ENCODE measurements around the gene APOF. TPM values are rescaled to one million over a fixed set of nuclear protein-coding genes. Genes with fewer than 3 reads are reported as not detected.
"Not testable (repeated sequence)": the region's sequence is repeated elsewhere in the genome, so short reads cannot be mapped to it uniquely, and the experiment has no call there.

Gene APOF, protein sequence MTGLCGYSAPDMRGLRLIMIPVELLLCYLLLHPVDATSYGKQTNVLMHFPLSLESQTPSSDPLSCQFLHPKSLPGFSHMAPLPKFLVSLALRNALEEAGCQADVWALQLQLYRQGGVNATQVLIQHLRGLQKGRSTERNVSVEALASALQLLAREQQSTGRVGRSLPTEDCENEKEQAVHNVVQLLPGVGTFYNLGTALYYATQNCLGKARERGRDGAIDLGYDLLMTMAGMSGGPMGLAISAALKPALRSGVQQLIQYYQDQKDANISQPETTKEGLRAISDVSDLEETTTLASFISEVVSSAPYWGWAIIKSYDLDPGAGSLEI
- not detected in 2 replicates for total RNA-seq (2014; rRNA removed)
- polyA plus RNA-seq (2012): not detected

DNA sequence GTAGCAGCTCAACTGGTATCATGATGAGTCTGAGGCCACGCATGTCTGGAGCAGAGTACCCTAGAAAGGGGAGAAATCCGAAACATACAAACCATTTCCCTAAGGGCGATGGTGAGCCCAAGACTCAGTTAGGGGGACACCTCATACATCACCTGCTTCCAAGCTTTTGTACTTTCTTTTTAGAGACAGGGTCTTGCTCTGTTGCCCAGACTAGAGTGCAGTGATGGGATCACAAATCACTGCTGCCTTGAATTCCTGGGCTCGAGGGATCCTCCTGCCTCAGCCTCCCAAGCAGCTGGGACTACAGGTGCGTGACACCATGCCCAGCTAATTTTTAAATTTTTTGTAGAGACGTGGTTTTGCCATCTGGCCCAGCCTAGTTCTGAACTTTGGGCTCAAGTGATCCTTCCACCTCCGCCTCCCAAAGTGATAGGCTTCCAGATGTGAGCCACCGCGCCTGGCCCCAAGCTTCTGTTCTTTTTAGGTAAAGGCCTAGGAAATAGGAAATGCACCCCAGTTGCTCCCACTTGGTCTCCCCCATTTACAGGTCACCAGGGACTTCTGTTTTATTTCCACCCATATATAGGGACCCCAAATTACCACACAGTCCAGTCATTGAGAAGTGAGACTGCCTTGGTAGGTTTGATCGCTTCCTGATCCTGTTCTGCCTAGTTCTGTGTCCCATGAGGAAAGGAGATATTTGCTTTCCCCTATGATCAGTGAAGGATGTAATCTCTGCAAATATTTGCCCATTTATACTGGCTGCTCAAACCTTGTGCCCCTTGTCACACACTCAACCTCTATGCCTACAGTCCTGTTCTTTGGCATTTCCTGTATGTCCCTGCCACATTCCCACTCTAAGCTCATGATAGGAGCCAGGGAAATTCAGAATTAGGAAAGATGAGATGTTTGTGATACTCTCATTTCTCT lies at the start of gene APOF:
Gene APOF, minus strand, starts transcription at position 728 of the 930 bp plus-strand sequence. Its CDS starts 112 bp downstream, at position 616.
- no peak for DNase-seq (ENCODE audit: low read depth)

DNA sequence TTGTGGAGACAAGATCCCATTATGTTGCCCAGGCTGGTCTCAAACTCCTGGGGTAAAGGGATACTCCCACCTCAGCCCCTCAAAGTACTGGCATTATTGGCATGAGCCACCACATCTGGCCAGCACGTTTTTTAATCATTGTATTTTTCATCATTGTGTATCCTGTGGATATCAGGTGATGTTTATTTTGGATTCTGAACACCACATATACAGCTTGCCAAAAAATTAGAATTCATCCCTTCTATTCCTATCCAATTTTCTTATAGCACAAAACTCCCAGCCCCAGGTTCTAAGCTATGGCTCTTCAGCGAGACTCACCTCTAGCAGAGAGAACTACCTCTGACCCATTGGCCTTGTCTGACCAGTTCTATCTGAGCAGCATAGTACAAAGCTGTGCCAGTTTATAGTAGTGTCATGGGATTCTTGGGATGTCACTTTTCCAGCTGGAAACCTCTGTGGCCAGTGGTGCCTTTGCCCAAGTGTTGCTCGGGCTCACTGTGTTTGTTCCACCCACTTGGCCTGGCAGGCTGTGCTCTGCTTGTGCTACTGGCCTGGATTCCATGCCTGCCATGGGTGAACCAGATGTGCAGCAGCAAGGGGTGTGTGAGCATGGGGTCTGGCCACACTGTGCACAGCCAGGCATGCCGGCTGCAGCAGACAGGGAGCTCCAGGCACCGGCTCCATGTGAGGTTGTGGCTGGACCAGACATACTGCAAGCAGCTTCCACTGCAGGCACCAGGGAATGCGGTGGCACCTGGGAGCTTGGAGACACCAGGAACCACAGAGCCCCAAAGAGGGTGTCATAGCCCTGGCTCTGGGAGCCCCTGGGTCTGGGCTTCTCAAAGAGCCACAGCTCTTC lies 49.4 kb upstream of the APOF start:
- no peak for DNase-seq (ENCODE audit: low read depth)

DNA sequence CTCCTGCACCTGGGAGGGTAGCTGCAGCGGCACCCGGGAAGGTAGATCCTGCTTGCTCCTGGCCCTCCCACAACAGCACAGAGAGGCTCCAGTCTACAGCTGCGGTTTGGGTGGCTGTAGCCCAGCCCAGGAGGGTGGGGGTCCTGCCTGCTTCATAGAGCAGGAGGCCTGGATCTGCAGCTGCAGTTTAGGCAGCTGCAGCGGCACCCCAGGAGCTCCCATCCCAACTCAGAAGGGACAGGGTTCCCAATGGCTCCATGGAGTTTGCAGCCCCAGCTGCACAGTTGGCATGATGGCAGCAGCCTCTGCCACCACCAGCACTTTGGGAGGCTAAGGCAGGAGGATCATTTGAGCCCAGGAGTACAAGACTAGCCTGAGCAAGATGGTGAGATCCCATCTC lies 48.1 kb upstream of the APOF start:
- no peak for DNase-seq (ENCODE audit: low read depth)

DNA sequence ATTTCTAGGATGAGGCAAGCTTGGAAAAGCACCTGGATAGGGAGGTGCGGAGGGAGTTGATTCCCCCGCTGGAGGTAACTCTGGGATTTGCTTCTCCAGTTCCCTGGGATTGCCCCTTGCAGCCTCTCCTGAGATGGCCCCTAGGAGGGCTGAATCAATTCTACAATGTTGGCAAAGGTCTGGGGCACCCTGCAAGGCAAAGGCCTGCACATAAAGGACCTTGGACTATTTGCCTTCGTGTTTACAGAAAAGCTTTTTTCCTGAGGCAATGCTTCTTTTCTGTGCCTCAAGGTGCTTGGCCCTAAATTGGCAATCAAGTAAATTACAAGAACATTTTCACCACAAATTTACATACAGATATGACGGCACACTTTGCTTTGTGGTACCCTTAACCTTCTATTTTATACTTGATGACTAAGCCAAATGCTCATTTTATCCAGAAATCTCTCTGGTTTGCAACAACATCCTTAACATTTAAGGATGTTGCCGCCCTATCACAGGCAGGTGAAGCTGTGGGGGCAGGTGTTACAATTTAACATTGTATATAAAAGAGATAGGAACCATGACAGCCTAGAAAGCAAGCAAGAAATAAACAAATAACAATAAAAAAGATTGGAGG lies 46.3 kb upstream of the APOF start:
- no peak for DNase-seq (ENCODE audit: low read depth)

DNA sequence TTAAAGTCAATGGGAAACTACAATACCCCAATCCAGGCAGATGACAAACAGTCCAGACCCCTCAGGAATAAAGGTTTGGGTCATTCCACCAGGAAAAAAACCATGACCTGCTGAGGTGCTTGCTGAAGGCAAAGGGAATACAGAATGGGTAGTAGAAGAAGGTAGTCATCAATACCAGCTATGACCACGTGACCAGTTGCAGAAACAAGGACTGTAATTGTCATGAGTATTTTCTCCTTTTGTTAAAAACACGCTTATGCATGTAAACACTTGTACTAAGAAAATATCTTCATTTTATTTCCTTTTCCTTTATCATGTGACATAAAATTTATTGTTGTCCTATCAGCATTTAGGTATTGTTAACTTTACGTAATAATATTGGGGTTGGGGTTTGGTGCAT lies 41.6 kb upstream of the APOF start:
- DNase-seq (ENCODE audit: low read depth): not testable (repeated sequence)

DNA sequence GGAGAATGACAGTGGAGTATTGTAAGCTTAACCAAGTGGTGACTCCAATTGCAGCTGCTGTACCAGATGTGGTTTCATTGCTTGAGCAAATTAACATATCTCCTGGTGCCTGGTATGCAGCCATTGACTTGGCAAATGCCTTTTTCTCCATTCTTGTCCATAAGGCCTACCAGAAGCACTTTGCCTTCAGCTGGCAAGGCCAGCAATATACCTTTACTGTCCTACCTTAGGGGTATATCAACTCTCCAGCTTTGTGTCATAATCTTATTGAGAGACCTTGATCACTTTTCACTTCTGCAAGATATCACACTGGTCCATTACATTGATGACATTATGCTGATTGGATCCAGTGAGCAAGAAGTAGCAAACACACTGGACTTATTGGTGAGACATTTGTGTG lies 39.0 kb upstream of the APOF start:
- not testable (repeated sequence) for DNase-seq (ENCODE audit: low read depth)

DNA sequence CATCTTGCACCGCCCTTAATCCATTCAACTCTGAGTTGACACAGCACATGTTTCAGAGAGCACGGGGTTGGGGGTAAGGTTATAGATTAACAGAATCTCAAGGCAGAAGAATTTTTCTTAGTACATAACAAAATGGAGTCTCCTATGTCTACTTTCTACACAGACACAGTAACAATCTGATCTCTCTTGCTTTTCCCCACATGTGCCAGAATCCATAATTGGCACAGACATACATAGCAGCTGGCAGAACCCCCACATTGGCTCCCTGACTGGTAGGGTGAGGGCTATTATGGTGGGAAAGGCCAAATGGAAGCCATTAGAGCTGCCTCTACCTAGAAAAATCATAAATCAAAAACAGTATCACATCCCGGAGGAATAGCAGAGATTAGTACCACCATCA lies 38.5 kb upstream of the APOF start:
- not testable (repeated sequence) for DNase-seq (ENCODE audit: low read depth)

DNA sequence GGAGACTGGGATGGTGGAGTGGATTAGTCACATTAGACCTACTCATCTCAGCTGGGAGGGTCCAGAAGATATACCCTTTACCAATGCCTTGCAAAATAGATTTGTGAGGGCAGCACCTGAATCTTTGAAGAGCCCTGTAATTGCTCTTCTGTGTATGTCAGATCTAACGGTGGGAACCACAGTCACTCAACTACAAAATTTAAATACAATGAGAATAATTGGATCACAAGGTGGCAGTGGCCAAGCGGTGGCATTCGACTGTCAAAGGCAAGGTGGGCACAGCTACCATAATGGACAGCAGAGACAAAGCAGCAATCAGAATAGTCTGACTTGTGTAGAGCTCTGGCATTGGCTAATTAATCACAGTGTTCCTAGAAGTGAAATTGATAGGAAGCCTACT lies 36.8 kb upstream of the APOF start:
- not testable (repeated sequence) for DNase-seq (ENCODE audit: low read depth)

DNA sequence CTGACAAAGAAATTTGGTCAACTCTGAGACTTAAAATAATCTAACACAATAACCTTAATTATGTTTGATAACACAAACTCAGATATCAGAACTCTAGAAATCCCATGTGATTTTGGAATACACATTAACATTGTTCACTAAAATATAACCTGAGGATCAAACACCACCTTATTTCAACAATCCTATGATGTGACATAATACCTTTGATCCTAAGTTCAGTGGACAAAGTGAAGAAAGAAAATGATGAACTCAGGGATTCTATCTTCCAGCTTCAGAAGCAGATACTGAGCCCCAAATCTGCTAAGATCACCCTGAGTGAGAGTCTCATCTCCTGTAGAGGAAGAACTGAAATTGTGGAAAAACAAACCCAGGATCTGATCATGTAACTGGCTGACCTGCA lies 35.7 kb upstream of the APOF start:
- DNase-seq (ENCODE audit: low read depth): no peak

DNA sequence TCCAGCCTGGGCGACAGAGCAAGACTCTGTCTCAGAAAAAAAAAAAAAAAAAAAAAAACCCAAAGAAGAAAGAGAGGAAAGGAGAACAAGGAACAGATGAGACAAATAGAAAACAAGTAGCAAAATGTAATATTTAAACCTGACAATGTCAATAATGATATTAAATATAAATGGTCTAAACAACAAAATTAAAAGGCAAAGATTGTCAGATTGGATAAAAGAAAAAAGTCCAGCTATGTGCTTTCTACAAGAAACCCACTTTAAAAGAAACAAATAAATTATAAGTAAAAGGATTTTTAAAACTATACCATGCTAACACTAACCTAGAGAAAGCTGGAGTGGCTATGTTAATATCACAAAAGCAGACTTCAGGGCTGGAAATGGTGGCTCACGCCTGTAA lies 29.7 kb upstream of the APOF start:
- DNase-seq (ENCODE audit: low read depth): no peak

DNA sequence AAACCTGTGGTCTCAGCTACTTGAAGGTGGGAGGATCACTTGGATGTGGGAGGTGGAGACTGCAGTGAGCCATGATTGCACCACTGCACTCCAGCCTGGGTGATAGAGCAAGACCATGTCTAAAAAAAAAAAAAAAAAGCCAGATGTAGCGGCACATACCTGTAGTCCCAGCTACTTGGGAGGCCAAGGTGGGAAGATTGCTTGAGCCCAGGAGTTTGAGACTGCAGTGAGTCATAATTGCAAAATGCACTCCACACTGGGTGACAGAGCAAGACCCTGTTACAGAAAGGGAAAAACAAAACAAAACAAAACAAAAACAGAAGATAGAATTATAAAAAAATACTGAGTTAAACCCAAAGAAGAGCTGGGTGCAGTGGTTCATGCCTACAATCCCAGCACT lies 29.1 kb upstream of the APOF start:
- no peak for DNase-seq (ENCODE audit: low read depth)

DNA sequence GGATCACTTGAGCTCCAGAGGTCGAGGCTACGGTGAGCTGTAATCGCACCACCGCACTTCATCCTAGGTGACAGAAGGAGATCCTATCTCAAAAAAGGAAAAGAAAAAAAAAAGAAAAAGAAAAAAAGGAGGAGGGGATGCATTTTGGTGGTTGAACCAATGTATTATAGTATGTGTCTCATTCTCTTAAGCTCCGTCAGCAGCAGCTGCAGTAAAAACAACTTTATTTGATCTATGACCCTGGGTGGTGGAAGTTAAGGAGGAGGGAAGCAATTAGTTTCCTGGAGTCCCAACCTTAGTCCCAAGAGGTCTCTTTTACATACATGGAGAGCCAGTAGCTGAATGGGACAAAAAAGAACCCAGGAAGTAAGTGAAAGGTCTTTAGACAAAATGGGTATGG lies 26.8 kb upstream of the APOF start:
- peak; percentile 14 for DNase-seq (ENCODE audit: low read depth)

DNA sequence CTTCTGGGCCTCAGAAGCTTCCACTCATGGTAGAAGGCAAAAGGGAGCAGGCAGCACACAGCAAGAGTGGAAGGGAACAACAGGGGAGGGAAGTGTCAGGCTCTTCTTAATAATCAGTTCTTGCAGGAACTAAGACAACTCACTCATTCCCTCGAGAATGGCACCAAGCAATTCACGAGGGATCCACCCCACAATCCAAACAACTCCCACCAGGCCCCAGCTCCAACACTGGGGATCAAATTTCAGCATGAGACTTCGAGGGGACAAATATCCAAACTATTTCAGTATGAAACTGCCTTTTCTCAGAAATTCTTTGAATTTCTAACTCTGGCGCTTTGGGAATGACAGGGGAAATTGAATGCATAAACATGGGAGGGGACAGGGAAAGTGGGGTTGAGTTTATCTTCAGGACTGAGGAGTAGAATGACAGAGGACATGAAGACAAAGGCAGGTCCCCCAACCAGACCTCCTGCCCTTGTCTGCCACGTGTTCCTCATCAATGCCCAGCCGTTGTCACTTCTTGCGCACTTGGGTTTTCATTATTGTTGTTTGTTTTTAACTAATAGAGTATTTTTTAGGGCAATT lies 24.6 kb upstream of the APOF start:
- peak; percentile 17 for DNase-seq (ENCODE audit: low read depth)

DNA sequence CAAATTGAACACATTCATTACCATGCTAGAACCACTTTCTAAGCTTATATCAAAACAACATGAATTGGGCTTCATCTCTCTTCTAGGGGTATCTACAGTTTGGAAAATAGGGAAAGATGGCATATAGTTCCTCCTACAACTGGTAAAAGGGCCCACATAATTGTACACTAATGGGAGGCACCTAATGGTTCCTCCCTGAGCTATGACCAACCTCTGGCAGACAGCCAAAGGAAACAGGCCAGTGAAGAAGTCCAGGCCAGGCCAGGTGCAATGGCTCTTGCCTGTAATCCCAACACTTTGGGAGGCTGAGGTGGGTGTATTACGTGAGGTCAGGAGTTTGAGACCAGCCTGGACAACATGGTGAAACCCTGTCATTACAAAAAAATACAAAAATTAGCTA lies 23.2 kb upstream of the APOF start:
- peak; percentile 27 for DNase-seq (ENCODE audit: low read depth)

DNA sequence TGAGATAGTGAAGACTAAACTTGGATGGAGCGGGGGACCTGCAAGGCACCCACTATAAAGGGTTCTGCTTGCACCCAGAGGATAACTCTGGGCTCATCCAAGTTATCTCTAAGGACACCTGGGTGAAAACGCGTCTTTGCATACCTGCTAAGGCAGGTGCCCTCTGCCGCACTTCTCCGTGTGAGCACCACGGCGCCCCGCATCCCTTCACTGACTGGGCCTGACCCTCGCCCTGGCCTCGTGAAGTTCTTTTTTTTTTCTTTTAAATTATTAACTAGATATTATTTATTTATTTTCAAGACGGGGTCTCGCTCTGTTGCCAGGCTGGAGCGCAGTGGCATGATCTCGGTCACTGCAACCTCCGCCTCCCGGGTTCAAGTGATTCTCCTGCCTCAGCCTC lies 20.0 kb upstream of the APOF start:
- DNase-seq (ENCODE audit: low read depth): no peak

DNA sequence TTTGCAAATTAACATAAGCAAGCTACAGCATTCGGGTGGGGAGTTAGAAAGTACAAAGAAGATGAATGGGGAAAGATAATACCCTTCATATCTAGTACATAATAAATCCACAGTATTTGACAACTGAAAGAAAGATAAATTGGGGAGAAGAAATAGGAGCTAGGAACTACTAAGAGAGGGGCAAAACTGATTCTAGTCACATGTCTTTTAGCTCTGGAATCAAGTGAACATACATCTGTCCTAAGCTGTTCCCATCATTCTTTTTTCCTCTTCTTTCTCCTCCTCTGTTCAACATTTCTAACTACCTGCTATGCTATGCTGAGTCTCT lies 15.3 kb upstream of the APOF start:
- DNase-seq (ENCODE audit: low read depth): no peak

DNA sequence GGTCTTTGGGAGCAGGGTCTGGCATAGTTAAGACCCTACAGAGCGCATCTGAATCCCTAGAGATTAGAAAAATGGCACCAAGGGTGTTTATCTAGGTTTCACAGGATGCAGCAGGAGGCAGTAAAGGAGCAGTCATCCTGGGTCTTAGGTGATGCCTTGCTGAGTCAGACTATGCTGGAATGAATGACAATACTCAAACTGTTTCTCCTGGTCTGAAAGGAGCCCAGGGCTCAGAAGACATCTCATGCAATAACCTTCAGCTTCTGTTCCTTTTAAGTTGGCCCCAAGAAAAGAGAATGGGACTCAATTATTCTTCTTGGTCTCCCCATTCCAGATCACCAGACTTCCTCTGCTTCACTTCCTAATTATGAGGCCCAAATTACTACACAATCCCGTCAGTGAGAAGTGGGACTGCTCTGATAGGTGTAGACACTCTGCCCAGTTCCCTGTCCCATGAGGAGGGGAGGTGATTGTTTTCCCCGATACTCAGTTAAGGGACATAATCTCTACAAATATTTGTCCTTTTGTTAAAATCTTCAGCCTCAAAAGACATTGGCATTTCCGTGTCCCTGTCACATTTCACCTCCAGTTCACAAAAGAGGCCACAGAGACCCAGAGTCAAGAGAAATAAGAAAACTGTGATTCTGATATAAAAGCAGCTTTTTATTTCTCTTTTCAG lies 14.8 kb upstream of the APOF start:
- peak; percentile 44 for DNase-seq (ENCODE audit: low read depth)

DNA sequence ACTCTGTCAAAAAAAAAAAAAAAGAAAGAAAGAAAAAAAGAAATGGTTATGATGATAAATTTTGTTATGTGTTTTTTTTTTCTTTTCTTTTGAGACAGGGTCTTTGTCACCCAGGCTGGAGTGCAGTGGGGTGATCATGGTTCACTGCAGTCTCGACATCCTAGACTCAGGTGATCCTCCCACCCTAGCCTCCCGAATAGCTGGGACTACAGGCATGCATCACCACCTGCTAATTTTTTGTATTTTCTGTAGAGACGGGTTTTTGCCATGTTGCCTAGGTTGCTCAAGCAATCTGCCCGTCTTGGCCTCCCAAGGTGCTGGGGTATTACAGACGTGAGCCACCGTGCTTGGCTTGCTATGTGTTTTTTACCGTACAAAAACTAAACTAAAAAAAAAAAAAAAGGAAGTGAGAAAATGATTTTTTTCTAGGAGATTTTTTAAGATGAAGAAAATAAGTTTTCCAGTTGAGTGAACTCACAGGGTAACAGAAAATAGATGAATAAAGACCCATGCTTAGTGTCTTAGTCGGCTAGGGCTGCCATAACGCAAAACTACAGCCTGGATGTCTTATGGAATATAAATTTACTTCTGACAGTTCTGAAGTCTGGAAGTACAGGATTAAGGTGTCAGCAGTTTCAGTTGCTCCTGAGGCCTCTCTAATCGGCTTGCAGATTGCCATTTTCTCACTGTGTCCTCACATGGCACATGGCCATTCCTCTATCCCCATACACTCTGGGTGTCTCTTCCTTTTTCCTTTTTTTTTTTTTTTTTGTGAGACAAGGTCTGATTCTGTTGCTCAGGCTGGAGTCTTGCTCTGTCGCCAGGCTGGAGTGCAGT lies 13.2 kb upstream of the APOF start:
- no peak for DNase-seq (ENCODE audit: low read depth)

All from LHCN-M2 (cell line).